Measurements from ENCODE around the gene SLCO4A1.

The SLCO4A1 gene

DNA sequence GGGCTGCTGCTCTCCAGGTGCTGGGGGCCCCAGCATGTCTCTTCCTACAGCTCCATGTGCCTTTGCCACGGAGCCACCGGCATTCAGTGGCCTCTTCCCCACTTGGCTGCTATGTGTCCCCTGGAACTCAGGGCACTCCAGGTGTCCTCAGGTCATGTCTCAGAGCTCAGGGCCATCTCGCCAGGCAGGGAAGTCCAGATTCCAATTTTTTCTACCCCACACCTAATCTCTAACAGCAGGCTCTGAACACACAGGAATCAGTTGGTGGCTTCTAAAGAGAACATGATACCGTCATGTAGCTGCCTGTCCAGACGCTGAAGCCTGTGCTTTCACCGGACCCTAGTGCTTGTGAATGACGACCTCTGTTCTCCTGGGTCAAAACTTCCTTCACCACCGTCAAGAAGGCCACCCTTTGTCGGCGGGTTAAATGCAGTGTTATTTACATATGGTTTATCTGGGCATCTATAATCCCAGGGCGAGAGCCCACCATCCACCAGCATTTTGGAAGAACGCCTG is 4.2 kb upstream of the SLCO4A1 start:
- no peak for DNase-seq (ENCODE audit: low read depth, low spot score)

DNA sequence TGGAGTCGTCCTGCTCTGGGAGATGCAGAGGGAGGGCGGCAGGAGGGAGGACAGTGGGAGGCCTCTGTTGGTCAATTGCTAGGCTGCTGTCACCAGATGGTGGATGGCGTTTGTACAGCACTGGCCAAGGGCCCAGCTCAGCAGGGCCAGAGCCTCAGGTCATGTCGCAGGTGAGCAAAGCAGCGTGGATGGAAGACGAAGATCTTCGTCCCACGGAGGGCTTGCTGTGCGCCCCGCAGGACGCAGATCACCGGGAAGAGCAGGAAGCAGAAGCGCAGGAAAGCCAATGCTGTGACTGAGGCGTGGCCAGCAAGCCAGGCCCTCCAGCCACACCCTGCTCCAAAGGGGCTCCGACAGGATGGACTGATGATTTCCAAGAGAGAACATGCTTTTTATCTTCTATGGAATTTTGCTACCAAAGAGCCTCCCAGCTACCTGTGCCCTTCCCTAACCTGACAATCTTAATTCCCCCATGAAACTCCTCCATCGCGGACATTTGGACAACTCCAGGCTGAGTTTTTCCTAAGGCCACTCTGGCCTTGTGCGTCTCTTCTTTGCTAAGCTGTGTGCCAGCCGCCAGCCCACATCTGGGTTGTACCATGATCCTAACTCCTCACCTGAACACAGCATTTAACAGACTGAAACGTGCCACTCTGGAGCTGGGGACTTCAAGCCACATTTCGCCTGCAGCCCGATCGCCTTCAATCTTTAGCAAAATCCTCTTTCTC is 3.5 kb upstream of the SLCO4A1 start:
- no peak for DNase-seq (ENCODE audit: low read depth, low spot score)

DNA sequence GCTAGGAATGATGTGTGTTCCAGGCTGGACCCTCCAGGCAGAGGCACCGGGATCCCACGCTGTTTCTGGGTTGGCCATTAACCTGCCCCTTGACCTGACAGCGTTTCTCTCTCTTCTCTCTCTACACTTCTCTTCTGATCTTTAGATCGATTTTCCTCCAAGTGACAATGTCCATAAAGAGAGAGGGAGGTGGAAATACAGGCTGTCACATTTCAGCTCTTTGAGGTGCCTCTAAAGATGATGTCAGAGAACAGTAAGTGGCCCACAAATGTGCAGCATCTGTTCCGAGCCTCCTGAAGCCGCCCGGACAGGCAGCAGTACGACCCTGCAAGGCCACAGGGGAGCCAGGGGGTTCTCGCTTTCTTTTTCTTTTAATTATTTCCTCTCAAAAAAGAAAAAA is 2.5 kb upstream of the SLCO4A1 start:
- no peak for DNase-seq (ENCODE audit: low read depth, low spot score)

DNA sequence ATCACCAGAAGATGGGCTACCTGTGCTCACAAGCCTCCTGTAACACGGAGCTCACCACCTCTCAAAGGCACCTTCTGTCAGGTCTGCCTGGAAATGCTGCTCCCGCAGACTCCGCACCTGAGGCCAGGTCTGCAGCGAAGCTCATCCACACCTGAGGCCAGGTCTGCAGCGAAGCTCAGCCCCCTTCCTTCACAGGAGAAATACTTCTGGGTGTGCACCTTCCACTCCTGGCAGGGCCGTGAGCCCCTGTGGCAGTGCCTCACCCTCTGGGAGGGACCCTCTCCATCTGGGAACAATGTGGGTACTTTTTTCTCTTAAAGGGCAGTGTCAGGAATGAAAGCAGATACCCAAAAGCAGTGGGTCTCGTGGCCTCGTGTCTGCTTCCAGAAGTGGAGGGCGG is 1.4 kb upstream of the SLCO4A1 start:
- no peak for DNase-seq (ENCODE audit: low read depth, low spot score)

DNA sequence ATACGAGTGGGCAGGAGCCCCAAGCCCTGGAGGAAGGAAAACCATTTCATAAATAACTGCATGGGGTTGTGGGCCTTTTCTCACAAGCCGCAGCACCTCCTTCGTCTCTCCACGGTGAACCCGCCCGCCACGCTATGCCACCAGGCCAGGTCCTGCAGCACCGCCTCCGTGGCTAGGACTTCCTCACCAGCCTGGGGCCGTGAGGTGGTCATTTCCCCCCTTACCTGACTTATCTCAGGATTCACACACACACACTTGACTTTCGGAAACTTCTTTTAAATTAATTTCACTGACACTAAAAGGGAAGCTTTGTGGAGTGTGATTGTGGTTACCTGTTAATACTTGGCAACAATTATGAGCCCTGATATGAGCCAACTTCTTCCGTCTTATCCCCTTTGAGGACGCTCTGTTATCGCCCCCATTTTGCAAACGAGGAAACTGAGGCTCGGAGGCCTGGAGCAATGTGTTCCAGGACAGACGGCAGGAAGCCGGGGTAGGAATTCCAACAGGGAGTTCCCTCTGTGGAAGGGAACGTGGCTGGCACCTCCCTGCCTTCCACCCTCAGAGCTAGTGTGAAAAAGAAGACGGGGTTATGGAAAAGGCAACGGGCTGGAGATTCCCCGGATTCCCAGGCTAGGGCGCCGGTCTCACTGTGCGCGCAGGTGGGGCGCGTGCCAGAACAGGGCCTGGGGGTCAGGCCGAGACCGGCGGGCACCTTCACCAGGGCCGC is 817 bp upstream of the SLCO4A1 start:
- no peak for DNase-seq (ENCODE audit: low read depth, low spot score)

DNA sequence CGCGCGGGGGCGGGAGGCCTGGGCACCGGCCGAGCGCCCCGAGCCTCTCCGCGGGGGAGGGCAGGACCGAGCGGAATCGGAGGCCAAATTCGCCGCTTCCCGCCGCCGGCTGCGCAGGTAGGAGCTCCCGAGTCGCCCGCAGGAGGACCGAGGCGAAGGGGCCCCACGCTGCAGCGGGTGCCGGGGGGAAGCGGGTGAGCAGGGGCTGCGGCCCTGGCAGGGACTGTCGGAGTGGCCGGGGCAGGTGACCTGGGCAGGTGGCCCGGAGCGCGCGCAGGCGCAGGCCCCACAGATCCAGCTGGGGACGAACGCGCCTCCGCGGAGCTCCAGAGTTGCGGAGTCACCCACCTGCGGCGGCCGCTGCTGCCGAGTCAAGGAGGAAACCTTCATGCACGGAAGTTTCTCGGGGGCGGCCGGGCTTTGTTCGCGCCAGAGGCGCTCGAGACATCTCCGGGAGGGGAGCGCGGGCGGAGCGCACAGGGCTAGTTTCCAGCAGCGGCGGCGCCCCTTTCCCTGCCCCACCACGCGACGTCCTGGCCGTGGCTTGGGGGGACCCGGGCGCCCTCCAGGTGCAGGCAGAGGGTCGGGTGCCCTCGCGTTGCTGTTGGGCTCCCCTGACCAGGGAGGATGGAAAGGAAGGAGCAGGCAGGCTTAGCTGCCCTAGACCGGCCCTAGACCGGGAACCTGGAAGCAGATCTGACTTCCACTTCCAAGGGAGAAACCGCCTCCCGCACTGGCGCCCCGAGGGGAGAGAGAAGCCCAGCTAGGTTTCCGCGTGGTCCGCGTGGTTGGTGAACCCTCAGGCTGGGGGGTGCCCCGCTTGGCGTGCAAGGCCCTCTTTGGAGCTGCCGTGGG is 590 bp downstream of the SLCO4A1 start:
- DNase-seq (ENCODE audit: low read depth, low spot score): no peak

DNA sequence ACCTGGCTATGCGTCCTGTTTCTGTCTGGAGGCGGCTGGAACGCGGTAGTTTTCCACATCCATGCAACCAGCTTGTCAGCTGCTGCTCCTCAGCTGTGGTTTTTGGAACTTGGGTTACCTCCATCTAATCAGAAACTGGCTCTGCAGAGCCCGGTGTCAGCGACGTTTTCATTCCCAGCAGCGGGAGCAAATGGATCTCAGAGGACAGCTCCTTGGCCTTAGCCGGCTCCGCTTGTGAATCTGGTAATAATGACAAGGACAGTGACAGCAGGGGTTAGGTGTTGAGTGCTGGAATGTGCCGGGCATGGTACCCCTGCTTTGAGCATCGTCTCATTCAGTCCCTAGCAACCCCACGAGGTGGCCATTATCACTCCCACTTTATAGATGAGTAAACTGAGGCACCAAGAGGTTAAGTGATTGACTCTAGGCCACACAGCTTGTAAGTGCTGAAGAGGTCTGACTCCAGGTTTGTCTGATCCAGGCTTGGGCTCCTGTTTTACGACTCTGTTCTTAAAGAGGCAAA is 1.3 kb downstream of the SLCO4A1 start:
- no peak for DNase-seq (ENCODE audit: low read depth, low spot score)

DNA sequence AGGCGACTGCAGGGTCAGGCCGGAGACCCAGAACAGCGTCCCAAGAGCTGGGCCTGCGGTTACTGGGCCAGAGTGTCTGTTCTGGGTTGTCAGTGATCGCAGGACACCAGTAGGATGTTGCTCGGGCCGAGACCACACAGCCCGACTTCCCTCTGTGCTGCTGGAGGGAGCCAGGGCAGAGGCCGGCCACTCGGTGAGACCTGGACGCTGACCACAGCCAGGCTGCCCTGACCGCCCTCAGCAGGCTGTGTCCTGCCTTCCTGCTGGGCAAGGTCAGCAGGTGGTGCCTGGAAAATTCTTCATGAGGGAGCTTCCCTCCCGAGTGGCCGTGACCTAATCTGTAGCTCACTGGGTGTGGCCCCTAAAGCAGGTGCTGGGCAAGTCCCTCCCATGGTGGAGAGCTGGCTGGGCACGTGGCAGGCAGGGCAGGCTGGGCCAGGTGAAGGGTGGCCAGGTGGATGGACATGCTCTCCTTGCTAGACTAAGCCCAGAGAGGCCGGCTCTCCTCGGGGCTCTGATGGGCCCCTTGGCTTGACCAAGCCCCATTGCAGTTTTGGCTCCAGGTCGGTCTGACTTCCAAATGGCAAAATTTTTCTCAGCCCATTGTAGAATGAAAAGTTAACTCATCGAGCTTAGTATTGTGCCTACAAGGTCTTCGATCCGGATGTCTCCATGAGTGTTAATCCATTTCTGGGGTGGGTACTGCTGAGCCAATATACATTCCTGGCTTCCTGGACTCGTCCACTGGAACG is 1.9 kb downstream of the SLCO4A1 start:
- no peak for DNase-seq (ENCODE audit: low read depth, low spot score)

DNA sequence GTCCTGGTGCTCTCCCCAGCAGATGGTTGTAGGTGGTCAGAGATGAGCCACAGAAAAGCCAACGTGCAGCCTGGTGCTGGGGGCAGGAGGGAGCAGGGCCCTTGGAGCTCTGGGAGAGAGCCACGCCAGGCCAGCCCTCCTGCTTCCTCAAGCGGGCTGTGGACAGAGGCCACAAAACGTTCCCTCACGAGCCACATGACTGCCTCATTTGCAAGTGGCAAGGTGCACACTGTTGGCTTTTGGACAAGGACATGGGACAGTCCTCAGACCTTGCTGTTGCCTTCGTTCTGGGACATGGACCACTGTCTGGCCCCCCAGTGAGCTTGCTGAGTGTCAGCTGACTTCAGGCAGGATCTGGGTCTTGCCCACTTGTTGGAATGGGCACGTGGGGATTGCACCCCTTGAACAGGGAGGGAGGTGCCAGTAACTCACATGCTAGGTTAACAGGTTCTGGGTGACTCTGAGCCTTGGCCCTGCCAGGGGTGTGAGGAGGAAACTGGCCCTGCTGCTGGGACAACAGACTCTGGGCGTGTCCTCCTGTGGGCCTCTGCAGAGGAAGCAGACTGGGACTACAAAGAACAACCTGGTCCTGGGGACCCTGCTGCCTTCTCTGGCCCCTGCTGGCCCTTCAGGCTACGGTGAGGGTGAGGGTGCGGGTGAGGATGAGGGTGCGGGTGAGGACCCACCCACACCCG is 2.6 kb downstream of the SLCO4A1 start:
- no peak for DNase-seq (ENCODE audit: low read depth, low spot score)

DNA sequence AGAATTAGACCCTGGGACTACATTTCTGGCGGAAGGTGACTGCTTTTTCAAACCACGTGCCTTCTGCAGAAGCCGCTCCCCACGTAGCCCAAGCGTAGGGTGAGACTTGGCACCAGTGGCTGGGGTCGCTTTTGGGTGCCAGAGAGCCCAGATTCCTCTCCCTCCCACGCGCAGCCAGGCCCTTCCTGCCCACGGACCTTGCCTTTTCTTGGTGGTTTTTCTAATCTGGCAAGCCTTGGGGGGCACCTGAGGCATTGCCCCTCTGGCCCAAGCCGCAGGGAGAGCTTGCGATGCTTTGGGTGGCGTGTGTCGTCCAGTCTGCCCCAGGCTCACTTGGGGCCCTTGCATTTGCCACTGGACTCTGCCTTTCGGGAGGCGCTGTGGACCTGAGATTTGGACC is 3.3 kb downstream of the SLCO4A1 start:
- no peak for DNase-seq (ENCODE audit: low read depth, low spot score)

DNA sequence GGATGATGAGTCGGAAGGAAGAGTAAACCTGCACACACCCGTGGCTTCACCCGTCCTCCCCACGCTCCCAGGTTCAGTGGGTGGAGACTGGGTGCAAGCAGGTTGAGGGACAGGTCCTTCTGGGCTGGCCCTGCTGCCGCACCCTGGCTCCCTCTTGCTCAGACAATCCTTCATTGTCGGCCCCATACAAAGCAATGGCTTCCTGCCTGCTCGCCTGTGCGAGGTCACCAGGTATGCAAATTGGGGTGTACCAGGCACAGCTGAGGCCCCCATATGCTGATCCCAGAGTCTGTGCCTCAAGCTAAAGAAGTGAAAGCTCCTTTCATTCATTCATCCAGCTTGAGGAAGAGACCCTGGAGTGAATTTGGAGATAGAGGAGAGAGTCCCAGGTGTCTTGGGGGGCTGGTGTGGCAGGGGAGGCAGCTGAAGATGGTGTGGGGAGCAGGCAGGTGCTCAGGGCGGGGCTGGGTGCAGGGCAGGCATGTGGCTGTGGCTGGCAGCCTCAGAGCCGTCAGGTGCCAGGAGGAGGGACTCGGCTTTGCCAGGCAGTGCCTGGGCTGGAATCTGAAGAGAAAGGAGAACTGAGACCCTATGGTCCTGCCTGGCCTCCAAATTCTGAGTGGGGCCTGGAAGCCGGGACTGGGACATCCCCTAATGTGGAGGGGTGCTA is 4.7 kb downstream of the SLCO4A1 start:
- no peak for DNase-seq (ENCODE audit: low read depth, low spot score)

DNA sequence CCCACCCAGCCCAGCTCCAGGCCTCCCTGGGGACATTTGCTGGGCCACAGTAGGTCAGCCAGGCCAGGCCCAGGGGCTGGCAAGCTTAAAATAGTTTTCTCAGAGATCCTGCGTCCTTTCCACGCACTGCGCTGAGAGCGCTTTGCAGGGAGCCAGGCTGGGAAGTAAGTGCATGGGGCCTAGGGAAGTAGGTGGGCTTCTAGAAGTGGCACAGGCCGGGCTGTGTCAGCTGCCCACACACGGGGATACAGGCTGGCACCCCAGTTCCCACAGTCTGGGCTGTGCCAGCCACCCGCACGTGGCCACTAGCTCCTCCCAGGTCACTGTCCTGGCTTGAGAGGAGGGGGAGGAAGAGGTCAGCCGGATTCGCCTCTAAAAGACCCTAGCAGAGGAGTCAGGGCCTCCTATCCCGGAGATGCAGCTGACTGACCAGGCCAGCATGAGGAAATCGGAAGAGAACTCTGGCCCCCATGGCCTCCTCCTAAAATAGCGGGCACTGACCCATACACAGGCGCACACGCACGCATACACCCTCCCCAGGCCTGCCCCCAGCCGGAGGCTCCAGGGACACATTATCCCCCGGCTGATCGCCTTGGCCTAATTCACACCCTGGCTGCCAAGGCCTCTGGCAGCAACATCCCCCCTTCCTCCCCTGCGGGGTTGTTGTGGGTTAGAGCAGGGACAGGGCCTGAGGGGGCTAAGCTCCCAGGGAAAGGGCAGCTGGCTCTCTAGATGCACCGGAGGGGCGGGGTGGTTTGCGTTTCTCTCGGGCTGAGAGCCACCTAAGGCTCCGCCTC is 5.4 kb downstream of the SLCO4A1 start:
- DNase-seq (ENCODE audit: low read depth, low spot score): peak; percentile 91

DNA sequence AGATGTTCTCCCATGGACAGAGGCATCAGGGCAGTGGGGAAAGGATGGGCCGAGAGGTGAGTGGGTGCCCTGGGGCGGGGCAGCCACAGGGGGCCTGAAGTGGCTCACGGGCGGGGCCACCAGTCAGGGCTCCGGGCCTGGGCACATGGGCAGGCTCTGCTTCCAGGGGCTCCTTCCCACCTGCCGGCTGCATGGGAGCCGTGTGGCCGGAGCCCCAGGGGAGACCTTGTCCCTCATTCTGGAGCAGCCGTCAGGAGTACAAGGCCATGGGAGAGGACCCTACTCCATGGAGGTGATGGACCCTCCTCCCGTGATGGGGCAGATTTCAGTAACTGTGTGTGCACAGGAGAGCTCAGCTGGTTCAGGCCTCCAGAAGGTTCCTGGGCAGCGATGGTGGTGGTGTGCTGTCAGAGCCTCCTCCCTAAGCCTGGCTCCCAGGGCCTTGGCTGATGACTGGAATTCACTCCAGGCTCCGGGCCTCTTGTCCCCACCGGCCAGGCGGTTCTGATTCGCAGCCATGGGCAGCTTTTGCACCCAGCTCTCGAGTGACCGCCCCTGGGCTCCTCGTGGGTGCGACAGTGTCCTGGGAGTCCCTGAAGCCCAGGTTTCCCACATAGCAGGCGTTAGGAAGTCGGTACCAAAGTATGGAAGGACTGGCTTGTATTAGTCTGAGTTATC is 6.2 kb downstream of the SLCO4A1 start:
- DNase-seq (ENCODE audit: low read depth, low spot score): no peak

DNA sequence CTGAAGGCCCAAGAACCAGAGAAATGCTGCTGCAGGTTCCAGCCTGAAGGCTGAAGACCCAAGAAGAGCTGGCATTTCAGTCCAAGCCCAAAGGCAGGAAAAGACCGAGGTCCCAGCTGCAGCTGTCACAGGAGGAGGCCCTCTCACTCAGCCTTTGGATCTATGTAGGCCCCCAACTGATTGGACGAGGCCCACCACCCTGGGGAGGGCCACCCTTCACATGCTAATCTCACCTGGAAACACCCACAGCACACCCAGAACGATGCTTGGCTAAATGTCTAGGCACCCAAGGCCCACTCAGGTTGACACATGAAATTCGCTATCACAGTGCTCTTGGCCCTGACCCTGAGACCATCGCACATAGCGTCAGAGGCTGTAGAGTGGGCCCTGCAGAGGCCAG is 6.8 kb downstream of the SLCO4A1 start:
- no peak for DNase-seq (ENCODE audit: low read depth, low spot score)

DNA sequence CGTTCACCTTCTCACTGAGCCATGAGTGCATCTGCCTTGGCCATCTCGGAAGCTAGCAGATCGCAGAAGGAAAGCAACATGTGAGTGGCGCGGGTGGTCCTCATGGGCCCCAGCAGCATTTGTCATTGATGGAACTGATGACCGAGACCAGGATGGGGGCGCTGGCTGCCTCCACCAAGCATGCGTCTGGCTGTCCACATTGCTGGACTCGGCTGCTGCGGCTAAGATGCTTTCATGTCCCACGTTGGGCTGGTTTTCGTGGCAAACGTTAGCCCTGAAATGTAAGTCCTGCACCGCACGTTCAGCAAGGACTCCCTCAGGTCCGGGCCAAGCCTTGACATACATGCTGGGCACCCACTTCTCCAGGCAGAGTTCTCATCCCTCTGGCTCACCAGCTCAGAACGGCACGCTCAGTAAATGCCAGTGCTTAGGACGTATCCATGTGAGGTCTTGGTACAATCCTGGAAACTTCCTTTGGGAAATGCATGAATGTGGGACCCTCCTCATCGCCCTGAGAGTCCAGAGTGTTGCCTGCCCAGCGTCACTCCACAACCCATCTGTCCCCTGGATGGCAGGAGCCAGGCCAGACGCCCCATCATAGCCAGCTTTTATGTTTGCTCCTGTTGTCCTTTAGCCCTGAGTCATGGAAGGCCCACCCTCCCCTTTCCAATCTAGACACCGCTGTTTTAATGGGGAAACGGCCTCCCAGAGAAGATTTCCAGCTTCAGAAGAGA is 8.4 kb downstream of the SLCO4A1 start:
- DNase-seq (ENCODE audit: low read depth, low spot score): no peak

DNA sequence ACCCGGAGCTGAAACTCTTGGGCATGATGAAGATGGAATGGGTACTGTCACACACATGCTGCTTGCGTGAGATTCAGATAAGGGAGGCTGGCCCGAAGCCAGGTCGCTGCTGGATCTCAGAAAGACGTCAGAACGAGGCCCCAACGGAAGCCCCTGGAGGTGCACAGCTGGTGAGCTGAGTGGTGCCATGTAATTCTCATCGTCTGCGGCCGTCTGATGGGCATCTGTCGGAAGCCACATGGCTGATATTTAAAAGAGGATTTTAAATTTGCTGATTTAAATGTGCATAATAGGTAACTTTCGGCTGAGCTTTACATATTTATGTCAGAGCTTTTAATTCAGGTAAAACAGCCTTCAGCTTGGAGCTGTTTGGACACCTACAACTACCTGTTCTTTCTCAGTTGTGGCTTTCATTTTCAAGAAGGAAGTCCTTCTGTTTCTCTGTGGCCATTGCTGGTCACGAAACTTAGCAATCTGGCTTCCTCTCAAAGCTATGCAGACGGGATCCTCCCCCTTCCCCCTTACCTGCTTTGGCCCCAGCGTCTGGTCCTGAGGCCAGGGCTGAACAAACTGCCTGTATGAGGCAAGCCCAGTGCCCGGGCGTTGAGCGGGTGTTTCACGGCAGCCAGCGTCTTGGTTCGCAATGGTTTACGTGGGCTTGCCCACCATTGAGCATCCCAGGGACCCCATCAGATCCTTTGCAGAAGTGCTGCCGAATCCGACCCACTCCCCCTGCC is 9.2 kb downstream of the SLCO4A1 start:
- DNase-seq (ENCODE audit: low read depth, low spot score): no peak
